IPS-18c (cell line): ENCODE results near the gene NUTF2.
A peak's percentile ranks its signal among the peaks of the same experiment; 100 is the strongest.
"Not testable (repeated sequence)": the region's sequence is repeated elsewhere in the genome, so short reads cannot be mapped to it uniquely, and the experiment has no call there.

ENCODE experiments used
- H3K4me3 ChIP-seq: 2 replicates; pipeline ENCODE4 v1.7.0; 2013; ENCODE audit warnings: low read depth, mild to moderate bottlenecking, low read length, moderate library complexity; ENCODE audit not compliant: insufficient read depth
- H3K9me3 ChIP-seq: one replicate; pipeline ENCODE4 v1.6.1; 2013; ENCODE audit warnings: mild to moderate bottlenecking, low read length, moderate library complexity; ENCODE audit not compliant: control insufficient read depth, insufficient read depth

Gene NUTF2

DNA sequence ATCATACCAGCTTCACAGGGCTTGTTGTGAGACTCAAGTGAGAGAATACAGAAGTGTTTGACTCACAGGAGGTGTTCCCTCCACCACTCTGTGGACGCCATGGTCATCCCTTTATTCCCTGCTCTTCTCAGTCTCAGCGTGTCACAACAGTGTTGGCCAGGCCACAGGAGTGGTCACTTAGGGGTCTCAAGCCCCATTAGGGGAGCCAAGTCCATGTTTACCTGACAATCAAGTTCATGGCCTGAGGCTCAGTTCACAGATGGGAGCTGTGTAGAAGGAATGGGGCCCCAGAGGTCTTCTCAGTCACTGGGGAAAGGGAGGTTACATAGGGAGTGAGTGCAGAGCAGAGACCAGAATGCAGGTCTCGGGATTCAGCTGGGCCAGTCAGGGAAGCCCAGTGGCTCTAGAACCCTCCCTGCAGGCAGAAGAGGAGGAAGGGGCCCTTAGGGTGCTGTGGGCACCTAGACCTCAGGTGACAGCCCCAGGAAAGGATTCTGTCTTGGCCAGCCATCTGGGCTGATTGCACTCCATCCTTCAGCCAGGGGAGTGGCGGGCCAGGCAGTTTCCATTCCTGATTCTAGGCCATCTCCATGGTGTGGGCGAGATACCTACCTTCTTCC lies 10.3 kb downstream of the NUTF2 start:
- no peak overlapping the region; the same call in 1 of the 2 replicates for H3K4me3 ChIP-seq

DNA sequence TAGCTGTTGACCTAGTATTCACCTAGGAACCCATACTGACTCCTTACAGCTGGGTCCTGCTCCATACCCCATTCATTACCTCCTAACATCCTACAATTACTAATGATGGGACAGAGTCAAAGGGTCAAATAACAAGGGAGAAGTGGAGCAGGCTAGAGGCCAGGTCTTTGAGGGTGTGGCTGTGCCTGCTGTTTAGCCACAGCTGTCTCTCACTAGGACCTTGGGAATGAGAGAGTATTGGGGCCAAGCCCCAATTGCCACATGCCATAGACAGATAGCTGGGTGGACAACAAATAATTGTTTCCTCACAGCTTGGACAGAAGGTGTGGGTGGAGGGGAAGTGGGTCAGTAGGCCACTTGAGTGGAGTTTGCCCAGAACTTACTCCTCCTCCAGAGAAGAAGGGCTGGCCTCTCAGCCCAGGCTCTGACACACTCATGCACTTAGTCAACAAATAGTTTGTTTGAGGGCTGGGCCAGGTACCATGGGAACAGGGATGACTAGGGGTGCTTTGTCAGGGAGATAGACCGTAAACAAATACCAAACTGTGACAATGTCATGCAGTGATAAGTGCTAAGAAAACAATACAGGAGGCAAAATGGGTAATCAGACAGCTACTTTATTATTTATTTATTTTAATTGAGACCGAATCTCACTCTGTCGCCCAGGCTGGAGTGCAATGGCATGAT lies 11.0 kb downstream of the NUTF2 start:
- Histone ChIP-seq H3K4me3 (no peak overlapping the region; the same call in 1 of the 2 replicates), H3K9me3 (no peaks in the 10 kb centered on the region)

More for the DNA sequence above, 10.3 kb downstream of the NUTF2 start:
- no peaks in the 10 kb centered on the region for H3K9me3 ChIP-seq

DNA sequence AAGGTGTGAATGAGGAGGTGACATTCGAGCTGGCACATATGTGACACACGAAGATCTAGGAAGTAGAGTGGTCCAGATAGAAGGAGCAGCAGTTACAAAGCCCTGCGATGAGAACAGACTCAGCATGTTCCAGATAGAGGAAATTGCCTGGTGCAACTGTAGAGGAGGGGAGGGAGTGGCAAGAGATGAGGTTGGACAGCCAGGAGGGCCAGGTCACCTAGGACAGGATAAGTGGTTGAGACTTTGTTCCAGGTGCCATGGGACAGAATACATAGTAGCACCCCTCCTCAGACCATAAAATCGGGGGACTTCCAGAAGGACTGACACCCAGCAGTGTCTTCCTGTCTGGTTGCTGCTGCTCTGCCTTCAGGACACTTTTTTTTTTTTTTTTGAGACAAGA lies 11.8 kb downstream of the NUTF2 start:
- H3K4me3 ChIP-seq = no peak overlapping the region

DNA sequence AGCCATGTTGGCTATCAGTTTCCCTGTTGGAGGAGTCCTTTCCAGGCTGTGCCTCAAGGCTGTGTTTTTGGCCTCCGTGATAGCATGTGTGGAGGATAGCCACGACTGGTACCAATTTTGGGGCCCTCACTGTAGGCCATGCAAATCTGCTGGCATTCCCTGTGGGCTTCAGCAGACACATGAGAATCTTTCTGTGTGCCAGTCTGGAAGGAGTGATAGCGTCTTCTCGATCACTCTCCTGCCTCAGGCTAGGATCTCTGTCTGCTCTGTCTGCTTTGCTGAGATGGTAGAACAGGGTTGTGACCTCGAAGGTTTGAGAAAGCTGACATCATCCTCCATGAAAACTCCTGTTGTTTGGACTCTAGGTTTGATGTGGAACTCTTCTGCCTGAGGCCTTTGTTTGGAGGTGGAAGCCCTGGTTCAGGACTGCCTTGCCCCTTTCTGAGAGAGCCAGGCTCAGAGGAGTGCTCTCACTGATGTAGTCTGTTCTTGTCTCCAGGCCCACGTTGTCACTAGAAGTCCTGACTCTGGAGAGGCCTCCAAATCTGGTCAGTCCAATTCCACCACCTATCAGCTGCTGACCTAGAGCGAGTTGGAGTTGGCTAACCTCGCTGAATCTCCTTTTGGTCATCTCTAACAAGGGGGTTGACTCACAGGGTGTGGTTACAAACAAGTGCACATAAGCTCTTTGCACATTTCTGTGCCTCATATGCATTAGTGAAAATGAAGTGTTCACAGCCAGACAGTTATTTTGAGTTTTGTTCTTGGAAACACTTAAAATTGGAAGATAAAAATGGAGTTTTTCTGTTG lies 14.1 kb downstream of the NUTF2 start:
- H3K4me3 ChIP-seq = no peak overlapping the region
- no peaks in the 10 kb centered on the region for H3K9me3 ChIP-seq

More for the DNA sequence above, 11.8 kb downstream of the NUTF2 start:
- H3K9me3 ChIP-seq = no peaks in the 10 kb centered on the region

DNA sequence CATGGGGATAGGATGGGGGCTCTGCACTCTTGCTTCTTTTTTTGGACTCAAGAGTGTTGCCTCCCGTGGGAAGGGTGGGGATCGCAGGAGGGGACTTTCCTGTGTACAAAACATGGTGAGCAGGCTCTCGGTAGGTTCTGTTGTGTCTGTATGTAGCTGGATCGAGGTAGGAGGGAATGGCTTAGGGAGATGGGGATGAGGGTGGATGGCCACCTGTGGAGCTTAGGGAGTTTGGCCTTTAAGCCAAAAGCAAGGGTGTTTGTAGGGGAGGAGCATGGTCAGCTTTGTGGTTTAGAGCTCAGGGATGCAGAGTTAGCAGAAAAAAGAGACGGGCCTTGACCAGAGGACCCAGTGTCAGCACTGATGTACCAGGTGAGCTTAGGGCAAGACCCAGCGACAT lies 15.1 kb downstream of the NUTF2 start:
- Histone ChIP-seq H3K4me3 (no peak overlapping the region), H3K9me3 (no peaks in the 10 kb centered on the region)

DNA sequence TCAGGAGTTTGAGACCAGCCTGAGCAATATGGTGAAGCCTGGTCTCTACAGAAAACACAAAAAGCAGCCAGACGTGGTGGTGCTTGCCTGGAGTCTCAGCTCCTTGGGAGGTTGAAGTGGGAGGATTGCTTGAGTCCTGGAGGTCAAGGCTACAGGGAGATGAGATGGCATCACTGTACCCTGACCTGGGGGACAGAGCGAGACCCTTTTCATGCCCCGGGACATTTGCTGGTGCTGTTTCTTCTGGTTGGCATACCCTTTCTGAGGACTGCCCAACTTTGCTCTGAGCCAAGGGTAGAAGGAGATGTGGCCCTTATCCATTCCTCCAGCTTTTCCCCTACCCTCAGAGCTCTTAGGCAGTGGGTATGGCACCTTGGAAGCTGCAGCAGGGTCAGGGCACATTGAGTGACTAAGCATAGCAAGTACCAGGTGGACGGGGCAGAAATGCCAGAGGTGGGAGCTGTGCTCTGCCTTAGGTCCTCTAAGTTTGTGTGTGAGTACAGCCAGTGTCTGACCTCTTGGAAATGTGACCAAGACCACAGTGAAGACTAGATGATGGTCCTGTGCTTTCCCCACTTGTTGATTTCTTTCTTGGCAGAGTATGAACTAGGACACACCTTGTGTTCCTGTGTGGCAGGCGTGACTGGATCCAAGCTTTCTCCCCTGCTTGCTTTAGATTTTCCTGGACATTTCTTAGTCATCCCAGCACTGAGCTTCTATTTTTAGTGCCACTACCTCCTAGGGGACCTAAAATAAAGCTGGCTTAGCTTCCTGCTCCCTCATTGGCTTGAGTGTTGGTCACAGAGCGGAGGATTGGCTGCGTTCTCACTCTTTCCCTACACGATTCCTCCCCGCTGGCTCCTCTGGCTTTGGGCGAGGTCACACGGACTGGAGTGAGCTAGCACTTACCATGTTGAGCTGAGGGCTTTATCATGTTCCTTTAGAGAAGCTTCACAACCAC lies 16.2 kb downstream of the NUTF2 start:
- H3K9me3 ChIP-seq = no peaks in the 10 kb centered on the region
- no peak overlapping the region for H3K4me3 ChIP-seq

DNA sequence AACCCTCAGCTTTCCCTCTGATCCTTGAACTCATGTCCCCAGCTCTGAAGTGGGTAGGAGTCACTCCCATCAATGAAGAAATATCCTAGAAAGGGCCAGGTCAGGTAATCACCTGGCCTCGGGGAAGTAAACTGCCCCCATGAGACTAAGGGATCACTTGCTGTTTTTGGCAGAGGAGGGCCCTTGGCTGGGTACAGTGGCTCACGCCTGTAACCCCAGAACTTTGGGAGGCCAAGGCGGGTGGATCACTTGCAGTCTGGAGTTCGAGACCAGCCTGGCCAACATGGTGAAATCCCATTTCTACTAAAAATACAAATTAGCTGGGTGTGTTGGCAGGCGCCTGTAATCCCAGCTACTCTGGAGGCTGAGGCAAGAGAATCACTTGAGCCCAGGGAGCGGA lies 17.3 kb downstream of the NUTF2 start:
- H3K4me3 ChIP-seq, H3K9me3 ChIP-seq: not testable (repeated sequence)

DNA sequence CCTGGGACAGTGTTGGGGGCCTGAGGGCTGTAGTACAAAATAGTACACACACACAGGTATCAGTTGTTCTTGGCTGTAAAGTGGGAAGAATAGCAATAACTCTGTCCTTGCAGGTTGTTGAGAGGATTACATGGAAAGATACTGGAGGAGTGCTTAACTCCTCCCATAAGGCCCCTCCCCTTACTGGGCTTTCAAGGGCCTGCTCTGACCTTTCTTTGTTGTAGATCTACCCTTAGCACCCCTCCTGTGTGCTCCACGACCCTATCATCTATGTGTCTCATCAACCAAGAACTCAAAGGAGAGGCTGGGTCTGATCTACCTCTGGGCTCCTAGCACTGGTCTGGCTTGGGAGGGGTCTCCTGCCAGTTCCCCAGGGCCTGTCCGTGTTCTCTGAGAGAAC lies 17.9 kb downstream of the NUTF2 start:
- no peak overlapping the region for H3K4me3 ChIP-seq
- no peaks in the 10 kb centered on the region for H3K9me3 ChIP-seq

DNA sequence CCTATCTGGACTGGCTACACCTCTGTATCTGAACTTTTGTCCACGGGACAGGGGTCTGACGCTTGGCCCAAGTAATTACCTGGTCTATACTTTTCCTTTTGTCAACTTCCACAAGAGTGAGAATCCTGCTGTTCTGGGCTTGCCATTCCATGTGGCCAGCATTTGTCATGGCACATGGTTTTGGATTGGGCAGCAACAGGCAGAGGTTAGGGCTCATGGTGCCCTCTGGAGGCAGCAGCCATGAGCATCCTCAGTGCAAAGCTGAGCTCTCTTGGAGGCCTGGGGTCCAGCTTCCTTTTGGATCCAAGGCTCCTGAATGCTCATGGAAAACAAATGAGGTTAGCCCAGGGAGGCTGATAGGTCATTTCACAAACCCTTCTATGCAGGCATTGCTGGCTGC lies 18.6 kb downstream of the NUTF2 start:
- H3K9me3 ChIP-seq = no peaks in the 10 kb centered on the region
- no peak overlapping the region for H3K4me3 ChIP-seq

DNA sequence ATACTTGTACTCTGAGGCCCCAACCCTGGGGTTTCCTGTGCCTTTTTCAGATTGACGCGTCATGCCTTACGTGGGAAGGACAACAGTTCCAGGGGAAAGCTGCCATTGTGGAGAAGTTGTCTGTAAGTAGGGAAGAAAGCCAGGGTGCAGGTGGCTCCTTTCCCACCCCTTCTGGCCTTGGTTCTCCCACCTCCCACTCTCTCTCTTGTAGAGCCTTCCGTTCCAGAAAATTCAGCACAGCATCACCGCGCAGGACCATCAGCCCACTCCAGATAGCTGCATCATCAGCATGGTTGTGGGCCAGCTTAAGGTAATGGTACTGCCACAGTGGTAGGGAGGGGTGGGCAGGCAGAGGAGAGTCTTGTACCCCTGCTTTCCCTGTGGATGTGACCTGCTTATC lies 21.6 kb downstream of the NUTF2 start:
- Histone ChIP-seq H3K9me3 (no peaks in the 10 kb centered on the region), H3K4me3 (no peak overlapping the region)

DNA sequence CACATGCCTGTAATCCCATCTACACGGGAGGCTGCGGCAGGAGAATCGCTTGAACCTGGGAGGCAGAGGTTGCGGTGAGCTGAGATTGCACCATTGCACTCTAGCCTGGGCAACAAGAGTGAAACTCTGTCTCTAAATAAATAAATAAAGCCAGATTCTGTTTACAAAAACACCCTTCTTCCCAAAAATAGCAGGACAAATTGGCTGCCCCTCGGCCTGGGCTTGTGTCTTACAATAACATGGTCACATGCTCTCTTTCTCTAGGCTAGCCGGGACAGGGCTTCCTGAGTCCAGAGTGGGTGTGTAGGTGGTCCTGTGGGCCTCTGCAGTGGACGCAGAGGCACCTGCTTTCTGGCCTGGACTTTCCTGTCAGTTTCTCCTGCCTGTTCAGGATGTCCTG lies 22.9 kb downstream of the NUTF2 start:
- Histone ChIP-seq H3K9me3 (no peaks in the 10 kb centered on the region), H3K4me3 (no peak overlapping the region)

DNA sequence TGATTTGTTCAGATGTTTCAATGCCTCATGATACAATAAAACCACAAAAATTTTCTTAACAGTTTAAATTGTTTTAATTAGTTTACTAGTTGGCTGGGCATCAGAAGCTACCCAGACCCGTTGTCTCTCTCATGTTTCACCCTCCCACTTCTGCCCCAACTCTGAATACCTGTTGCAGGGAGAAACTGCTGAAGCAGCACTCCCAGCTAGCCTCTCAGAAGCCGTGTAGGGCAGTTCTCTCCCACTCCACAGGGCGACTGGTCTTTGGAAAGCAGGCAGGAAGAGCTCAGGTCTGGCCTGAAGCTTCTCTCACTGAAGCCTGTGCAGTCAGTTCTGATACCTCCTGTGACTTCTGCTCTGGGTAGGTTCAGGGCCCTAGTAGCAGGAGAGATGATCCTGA lies 24.5 kb downstream of the NUTF2 start:
- Histone ChIP-seq H3K4me3 (no peak overlapping the region), H3K9me3 (no peaks in the 10 kb centered on the region)

DNA sequence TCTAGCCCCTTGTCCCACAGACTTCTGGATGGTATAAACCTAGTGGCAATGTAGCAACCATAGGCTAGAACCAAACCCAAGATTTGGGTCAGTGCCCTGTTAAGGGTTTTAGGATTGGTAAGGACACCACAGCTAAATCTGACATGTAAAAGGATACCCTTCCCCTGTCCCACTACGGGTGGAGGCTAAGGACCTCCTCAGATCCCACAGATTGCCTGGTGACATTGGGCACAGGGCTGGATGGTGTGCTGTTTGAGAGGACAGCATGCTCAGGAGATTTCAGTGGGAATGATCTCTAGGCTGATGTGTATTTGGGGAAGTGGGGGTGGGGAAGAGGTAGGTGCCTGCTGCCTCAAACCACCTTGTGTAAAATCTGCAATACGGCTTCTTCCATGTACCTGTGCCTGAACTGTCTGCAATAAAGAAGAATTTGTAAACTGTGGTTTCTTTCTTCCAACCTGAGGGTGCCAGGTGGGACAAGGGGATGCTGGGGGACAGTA lies 25.4 kb downstream of the NUTF2 start:
- H3K4me3 ChIP-seq = 0 out of 2 replicates have a peak overlapping the region, but pooled peaks have one; percentile 91
- H3K9me3 ChIP-seq = no peaks in the 10 kb centered on the region

DNA sequence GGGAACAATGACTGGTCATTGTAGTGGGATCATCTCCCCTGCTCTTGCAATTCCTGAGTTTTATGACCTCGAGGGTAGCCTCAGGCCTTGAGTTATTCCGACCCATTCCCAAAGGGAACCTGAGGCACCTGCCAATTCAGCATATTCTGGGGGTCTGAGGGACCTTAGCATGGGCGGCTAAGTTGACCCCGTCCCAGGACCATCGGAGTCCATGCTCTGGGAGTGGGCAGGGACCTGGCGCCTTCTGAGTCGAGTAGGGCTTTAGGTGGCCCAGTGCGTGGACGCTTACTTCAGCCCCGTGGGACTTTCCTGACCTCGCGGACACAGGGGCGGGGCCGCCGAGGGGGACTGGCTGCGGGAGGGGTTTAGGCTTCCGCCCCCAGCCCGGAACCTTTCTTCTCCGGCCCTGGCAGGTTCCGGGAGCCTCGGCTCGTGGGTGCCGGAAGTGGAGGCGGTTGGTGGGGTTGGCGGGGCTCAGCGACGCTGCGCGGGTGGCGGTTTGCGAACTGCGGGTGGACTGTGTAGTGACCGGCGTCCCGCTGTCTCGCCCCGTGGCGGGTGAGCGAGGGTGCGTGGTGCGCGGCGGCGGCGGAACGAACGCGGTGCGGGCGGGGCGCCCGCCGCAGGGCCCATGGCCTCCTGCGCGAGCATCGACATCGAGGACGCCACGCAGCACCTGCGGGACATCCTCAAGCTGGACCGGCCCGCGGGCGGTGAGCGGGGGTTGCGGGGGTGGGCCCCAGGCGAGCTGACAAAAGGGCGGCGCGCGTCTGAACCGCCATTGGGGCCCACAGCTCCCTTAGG lies 26.1 kb downstream of the NUTF2 start, which contains the start of gene EDC4:
Gene EDC4, plus strand, starts transcription at position 422 of the 804 bp plus-strand sequence. Its CDS starts 210 bp downstream, at position 632.
- peak within 1 kb of the TSS; percentile 91 for H3K4me3 ChIP-seq
- no peaks in the 10 kb centered on the region for H3K9me3 ChIP-seq

DNA sequence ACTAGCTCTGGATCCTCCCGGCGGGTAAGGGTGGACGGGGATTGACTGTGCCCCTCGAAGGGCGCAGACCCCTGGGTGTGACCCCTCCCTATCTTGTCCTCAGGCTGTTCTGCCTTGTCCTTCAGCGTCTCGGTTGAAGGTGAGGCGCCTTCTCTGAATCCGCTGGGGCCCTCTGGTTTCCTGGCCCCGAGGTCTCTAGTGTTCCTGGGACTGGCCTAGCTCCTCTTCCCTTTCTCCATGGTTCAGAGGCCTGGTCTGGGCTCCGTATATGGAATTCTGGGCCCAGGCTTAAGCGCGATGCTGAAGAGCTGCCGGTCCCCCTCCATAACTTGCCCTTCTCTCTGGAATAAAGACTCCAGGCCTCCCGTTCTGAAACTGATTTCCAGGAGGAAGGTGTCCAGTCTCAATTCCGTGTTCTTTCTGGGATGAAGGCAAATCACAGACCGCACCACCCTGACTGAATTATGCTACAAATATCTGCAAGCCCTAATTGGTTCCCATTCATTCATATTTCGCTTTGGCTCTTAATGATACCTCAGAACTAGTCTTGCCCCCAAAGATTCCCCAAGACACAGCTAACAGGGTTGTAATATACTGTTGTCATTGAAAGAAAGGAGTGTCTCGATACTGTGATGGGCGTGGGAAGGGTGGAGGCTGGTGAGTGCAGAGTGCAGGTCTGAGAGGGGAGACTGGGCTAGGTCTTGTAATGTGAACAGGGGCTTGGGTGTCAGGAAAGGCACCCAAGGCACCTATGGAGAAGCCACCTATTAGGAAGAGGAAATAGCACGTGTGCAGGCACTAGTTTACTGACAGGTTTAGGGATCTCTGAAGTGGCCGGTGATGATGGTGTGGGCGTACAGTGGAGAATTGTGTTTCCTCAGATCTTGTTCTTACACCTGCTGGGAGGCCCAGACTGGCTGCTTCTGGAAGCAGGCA lies 27.0 kb downstream of the NUTF2 start:
- H3K4me3 ChIP-seq = peak overlapping the region; percentile 91
- no peaks in the 10 kb centered on the region for H3K9me3 ChIP-seq
